Neural progenitor cell (in vitro differentiated cells): ENCODE data around the gene ERN1.

Experiments
- EZH2 ChIP-seq: fragments of 200-600 bp; sonication (generic); IDR thresholded peaks from 2 replicates; pipeline ENCODE4 v1.6.1; 2017; ENCODE audit warnings: antibody characterized with exemption, mild to moderate bottlenecking, moderate library complexity
- EZH2phosphoT487 ChIP-seq: fragments of 200-600 bp; sonication (generic); IDR thresholded peaks from 2 replicates; pipeline ENCODE4 v1.6.1; 2017; ENCODE audit warnings: antibody characterized with exemption
- TF ChIP-seq, protein P1 (sequence below): fragments of 200-600 bp; sonication (generic); IDR thresholded peaks from 2 replicates; pipeline ENCODE4 v1.5.1; 2017; ENCODE audit warnings: antibody characterized with exemption, mild to moderate bottlenecking

DNA sequence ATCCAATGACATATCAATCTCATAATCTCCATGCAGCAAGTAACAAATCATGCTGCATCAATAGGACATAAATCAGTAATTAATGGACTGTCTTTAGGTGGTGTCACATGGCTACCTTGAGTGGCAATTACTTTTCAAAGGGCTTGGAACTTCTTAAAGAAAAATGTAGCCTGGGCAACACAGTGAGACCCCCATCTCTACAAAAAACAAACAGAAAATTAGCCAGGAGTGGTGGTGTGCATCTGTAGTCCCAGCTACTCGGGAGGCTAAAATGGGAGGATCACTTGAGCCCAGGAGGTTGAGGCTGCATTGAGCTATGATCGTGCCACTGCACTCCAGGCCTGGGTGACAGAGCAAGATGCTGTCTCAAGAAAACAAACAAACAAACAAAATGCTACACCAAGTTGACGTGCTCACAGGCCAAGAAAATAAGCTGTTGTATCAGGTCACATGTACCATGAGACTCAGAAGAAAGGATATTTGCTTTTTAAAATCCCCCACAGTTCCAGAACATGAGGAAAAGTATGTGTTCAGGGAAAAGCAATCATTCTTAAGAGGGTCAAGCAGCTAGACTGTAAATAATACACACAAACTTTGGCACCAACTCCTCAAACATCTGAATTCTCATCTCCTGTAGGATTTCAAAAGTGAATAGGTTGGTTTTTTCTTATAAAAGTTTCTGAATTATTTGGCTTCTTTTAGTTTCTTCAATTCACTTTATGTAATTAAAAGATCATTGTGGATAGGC lies 23.8 kb upstream of the ERN1 start:
- TF ChIP-seq EZH2 (no peak), EZH2phosphoT487 (no peak)
- TF ChIP-seq, protein P1, sequence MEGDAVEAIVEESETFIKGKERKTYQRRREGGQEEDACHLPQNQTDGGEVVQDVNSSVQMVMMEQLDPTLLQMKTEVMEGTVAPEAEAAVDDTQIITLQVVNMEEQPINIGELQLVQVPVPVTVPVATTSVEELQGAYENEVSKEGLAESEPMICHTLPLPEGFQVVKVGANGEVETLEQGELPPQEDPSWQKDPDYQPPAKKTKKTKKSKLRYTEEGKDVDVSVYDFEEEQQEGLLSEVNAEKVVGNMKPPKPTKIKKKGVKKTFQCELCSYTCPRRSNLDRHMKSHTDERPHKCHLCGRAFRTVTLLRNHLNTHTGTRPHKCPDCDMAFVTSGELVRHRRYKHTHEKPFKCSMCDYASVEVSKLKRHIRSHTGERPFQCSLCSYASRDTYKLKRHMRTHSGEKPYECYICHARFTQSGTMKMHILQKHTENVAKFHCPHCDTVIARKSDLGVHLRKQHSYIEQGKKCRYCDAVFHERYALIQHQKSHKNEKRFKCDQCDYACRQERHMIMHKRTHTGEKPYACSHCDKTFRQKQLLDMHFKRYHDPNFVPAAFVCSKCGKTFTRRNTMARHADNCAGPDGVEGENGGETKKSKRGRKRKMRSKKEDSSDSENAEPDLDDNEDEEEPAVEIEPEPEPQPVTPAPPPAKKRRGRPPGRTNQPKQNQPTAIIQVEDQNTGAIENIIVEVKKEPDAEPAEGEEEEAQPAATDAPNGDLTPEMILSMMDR = no peak
